ENCODE data around the gene SFSWAP.
"Not testable (repeated sequence)": the region's sequence is repeated elsewhere in the genome, so short reads cannot be mapped to it uniquely, and the experiment has no call there.

The SFSWAP gene

DNA sequence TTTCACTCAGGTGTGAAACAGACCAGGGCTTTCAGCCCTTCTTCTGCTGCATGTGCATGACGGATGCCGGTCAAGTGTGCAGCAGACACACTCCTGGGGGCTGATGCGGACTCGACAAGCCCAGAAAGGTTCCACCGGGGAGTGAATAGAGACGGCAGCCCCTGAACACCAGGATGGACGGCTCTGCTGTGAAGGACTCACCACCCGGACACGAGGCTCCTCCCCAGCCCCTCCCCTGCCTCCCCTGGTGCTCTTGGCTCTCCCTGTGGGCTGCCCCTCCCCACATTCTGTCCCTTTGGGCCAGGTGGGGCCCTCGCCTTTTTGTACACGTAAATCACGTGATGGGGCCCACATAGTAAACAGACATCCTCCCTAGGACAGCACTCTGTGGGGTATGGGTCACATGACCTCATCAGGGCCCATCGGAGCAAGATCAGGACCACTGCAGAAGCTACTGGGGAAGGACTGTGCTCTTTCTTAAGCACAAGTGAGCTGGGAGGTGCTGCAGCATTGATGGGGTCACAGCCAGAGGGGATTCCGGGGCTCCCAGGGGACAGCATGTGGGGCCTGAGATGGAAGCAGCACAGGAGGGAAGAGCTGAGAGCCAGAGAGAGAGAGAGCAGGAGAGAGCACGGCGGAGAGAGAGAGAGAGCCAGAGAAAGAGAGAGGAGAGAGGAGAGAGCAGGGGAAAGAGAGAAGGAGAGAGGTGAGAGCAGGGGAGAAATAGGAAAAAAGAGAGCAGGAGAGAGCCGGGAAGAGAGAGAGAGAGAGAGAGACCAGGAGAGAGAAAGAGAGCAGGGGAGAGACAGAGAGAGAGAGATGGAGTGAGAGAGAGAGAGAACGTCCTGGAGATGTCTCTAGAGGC, 30.3 kb upstream of the SFSWAP start:
- DNase-seq: not testable (repeated sequence)

GRCh38 chr12:131681257-131681620, 29.7 kb upstream of the SFSWAP start:
- DNase-seq: no peak

DNA sequence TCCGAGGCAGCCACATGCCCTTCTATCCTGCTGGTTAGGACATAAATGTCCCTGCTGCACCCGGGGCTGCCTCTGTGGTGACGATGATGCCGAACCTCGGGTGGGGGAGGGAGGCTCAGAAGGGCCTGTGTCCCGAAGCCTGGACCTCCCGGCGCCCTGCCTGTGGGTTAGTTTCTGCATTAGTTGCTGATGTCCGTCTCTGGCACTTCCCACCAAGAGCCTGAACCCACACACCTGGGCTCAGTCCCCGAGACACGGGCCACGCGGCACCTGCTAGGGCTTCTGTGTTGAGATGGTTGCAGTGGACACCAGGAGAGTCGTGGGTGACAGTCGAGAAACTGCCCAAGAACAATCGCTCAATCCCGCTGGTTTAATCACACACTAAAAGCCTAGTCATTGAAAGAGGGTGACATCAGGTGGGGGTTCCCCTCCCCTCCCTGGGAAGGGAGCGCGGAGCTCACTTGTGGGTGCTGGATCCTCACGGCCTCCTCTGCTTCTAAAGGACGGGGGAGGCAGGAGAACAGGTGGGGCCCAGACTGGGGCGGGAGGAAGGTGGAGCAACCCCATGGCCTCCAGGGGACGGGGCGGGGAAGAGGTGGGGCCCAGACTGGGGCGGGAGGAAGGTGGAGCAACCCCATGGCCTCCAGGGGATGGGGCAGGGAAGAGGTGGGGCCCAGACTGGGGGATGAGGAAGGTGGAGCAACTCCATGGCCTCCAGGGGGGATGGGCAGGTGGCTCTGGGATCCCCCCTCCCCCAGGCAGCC, 29.0 kb upstream of the SFSWAP start:
- DNase-seq: peak in 2 of 4 experiments; percentile 26 to 47

- DNase-seq: no peak
Observed at GRCh38 chr12:131682510-131682895, 28.4 kb upstream of the SFSWAP start.

- DNase-seq: no peak
Observed at GRCh38 chr12:131683266-131684014, 27.4 kb upstream of the SFSWAP start.

DNA sequence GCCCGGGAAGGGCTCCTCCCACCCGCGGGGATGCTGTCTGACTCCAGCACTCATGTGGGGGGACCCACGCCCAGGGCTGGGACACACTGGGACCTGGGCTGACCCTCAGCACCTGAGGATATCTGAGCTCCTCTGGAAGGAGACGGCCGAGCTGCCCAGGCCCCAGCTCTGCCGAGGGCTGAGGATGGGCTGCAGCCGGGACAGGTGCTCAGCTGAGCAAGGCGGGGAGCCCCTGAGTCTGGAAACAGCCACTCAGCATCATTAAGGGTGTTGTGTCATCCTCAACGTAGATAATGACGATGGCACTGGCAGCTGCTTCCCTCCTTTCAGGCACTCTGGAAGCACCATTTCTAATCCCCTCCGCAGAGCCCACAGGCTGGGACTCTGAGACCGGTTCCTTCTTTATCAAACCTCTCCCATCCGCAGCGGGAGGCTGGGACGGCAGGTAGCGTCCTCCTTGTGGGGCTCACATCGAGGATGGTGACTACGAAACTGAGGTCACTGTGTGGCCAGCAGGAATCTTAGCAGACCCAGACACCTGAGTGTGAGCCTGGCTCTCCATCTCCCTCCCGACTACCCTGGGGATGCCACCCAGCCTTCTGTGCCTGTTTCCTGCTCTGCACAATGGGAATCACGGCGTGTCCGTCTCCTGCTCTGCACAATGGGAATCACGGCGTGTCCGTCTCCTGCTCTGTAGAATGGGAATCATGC, 26.7 kb upstream of the SFSWAP start:
- DNase-seq: no peak

DNA sequence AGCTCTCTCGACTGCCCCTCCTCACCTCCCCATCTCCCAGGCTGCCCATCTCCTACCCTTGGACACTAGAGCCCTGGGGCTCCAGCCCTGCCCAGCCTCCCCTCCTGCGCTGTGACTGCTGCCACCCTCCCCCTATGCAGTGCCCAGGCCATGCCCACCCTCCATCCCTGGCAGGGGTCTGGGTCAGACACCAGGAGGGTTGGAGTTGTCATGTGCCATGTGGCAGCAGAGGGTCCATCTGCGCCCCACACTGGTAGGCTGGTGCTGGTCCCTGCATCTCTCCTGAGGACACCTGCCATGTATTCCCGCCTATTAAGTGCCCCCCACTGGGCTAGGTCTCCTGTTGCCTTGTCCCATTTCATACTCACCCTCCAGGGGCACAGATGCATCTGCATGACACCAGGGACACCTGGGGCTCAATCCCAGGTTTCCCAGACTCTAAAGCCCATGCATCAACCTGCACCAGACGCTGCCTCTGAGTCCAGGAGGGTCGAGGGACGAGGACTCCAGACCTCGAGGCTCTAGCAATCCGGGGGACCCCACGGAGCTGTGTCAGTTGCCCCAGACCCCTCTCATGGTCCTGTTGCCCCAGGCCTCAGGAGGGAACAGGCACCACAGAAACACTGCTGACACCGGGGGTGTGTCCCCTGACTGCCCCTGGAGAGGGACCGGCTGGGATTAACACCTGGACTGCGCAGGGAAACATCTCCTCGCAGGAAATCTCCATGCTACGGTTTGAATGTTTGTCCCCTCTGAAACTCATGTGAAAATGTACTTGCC, 23.4 kb upstream of the SFSWAP start:
- DNase-seq: no peak

GRCh38 chr12:131688131-131688844, 22.6 kb upstream of the SFSWAP start:
- DNase-seq: no peak

DNA sequence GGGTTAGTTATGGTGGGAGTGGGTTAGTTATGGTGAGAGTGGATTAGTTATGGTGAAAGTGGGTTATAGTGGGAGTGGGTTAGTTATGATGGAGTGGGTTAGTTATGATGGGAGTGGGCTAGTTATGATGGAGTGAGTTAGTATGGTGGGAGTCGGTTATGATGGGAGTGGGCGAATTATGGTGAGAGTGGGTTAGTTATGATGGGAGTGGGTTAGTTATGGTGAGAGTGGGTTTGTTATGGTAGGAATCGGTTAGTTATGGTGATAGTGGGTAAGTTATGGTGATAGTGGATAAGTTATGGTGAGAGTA, 22.1 kb upstream of the SFSWAP start:
- no peak for DNase-seq

GRCh38 chr12:131690320-131690719, 20.6 kb upstream of the SFSWAP start:
- no peak for DNase-seq

DNA sequence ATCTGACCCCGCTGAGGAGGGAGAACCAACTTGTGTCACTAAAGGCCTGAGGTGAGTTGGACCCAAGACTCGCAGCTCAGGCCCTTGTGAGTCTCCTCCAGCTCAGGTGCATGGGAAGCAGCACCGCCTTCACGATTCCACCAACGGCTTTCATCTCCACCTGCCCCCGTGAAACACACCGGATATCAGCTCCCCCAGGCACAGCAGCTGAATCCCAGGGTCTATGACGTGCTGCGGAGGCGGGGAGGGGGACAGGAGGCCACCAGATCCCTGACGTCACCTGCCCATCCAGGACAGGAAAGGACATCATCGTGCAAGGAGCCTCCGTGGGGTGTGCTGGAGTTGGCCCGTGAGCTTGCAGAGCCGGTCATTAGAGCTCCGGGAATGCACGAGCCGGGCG, 18.5 kb upstream of the SFSWAP start:
- no peak for DNase-seq

DNA sequence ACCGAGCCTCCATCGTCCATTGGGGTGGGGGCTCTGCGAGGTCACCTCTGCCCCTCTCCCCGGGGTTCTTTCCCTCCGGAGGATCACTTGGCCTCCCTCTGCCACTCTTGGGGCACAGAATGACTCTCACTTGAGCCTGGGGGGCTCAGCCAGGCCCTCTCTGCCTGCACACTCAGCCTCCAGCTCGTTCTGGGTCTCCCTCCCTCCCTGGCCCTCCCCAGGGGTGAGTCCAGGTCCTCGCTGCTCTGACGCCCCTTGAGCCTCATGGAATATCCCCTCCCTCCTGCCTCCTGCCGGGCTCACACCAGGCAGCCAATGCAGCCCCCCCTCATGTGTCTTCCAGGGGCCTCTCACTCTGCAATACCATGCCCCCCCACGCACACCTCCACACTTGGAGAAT, 17.7 kb upstream of the SFSWAP start:
- no peak for DNase-seq

DNA sequence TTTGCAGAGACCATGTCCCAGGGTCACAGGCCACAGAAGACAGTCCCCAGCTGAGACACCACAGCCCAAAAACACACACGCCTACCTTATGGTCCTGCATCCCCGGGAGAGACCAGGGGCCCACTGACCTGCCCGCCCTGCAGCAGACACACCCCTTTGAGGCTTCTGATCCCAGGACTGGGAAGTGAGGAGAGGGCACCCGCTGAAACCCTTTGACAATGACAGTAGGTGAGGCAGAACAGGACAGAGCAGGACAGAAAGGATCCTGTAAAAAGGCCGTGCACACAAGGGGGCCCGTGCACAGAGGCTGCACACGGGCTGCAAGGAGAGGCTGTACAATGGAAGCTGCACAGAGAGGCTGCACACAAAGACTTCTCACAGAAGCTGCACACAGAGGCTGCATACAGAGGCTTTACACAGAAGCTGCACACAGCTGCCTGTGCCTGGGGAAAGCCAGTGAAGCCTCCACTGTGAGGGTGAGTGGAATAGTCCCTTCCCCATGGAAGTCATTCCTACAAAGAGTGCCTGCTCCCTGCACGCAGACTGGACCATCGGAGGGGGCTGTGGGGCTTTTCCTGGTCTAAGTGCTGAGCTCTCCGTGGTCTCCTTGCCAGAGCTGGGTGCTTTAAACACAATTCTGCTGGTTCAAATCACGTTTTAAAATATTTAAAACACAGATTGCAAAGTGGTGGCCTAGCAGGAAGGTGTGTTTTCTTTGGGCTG, 16.6 kb upstream of the SFSWAP start:
- DNase-seq: no peak

GRCh38 chr12:131695968-131696367, 14.9 kb upstream of the SFSWAP start:
- DNase-seq: no peak

DNA sequence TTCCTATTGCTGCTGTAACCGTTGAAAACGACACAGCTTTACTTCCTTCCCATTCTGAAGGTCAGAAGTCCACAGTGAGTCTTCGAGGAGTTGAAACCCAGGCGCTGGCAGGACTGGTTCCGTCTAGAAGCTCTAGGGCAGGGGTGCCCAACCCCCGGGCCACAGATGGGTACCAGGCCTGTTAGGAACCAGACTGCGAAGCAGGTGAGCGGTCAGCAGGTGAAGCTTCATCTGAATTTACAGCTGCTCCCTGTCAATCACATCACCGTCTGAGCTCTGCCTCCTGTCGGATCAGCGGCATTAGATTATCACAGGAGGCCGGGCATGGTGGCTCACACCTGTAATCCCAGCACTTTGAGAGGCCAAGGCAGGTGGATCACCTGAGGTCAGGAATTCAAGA, 12.6 kb upstream of the SFSWAP start:
- no peak for DNase-seq

DNA sequence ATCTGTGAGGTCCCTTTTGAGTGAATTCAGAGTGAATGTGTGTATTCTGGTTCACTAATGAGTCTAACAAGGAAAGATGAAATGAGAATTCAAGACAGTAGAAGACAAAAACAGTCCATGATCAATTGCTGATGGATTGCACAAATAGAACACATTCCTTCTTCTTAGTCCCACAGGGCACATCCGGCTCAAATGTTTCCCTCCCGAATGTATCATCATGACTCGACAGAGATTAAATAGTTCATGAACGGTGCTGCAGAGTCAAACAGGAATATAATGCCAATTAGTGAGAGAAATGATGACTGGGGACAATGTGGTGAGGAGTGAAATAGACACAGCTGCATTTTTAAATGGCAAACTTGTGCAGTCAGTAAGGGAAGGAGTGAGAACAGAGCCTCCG, 11.5 kb upstream of the SFSWAP start:
- no peak for DNase-seq

DNA sequence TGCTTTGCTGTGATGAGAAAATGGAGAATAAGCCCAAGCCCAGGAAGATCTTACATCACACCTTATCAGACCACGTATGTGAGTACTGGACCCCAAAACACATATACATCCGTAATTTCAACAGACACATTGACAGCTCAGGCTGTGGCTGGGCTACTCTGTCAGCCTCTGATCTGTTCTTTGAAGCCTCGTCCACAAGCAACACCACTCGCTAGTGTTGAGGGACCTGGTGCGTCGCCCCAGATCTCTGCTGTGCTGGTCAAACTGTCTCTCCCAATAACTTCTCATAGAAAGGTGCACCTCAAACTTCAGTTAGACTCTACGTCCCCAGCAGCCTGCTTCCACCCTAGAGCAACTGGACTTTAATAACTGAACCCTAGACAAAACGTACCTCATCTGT, 10.6 kb upstream of the SFSWAP start:
- DNase-seq: no peak

DNA sequence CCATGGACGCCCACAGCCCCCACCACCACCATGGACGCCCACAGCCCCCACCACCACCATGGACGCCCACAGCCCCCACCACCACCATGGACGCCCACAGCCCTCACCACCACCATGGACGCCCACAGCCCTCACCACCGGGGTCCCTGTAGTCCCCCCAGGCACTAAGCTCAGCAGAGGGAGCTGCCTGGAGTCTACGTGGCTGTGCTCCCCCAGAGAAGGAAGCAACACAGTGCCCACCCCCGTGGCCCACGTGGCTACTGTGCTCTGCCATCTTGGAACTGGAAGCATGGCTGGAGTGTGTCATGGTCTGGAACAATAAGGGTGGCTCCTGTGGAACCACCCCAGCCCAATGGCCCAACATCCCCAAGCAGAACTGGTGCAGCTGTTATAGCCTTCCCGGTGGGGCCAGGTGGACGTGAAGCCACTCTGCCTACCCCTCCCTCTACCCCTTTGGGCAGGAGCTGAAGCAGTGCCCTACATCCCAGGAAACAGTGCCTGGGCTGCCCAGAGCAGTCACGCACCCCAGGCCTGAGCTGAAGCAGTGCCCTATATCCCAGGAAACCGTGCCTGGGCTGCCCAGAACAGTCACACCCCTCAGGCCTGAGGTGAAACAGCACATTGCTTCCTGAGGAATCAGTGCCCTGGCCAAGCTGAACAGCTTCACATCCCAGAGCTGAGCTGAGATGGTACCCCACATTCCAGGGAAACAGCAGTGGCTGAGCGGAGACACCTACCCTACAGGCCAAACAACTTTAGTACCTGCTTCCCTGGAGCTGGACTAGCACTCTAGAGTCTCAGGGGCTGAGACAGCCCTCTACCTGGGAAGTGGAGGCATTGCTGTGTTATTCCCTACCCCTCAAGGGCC, 9.0 kb upstream of the SFSWAP start:
- DNase-seq: no peak

GRCh38 chr12:131702573-131702877, 8.4 kb upstream of the SFSWAP start:
- no peak for DNase-seq

DNA sequence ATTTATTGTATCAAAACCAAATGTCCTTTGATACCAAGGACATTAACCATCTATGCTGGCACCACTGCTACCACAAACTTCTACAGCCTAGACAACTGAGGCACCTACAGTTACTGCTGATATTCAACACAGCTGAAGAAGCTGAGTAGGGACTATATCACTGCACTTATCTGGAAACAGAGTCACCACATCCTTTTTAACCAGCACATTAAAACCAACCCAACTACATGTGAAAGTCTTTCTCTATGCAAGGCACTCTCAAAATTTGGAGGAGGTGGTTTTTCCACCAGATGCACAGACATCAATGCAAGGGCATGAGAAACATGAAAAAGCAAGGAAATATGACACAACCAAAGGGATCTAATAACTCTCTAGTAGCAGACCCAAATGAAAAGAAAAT, 7.7 kb upstream of the SFSWAP start:
- no peak for DNase-seq

Measured in activated naive CD4-positive, alpha-beta T cell (primary cell).